Ishikawa (cell line): ENCODE measurements around the gene NEK9.

Experiments
- CEBPB ChIP-seq: IDR thresholded peaks from 2 replicates; pipeline ENCODE4 v1.6.1; 2012
- CREB1 ChIP-seq: IDR thresholded peaks from 2 replicates; pipeline ENCODE4 v1.6.1; 2012; ENCODE audit warnings: low read depth
- EGR1 ChIP-seq: IDR thresholded peaks from 2 replicates; pipeline ENCODE4 v1.6.1; 2012
- EP300 ChIP-seq: IDR thresholded peaks from 2 replicates; pipeline ENCODE4 v1.6.1; 2012; ENCODE audit warnings: borderline replicate concordance
- FOXM1 ChIP-seq: IDR thresholded peaks from 2 replicates; pipeline ENCODE4 v1.6.1; 2012; ENCODE audit warnings: low read depth, borderline replicate concordance
- MAX ChIP-seq: IDR thresholded peaks from 2 replicates; pipeline ENCODE4 v1.6.1; 2012
- NFIC ChIP-seq: IDR thresholded peaks from 2 replicates; pipeline ENCODE4 v1.6.1; 2012
- RAD21 ChIP-seq: IDR thresholded peaks from 2 replicates; pipeline ENCODE4 v1.6.1; 2012; ENCODE audit warnings: low read depth
- REST ChIP-seq: IDR thresholded peaks from 2 replicates; pipeline ENCODE4 v1.6.1; 2012; ENCODE audit warnings: low read depth, mild to moderate bottlenecking
- TAF1 ChIP-seq: IDR thresholded peaks from 2 replicates; pipeline ENCODE4 v1.6.1; 2012; ENCODE audit warnings: low read depth, mild to moderate bottlenecking
- TCF12 ChIP-seq: IDR thresholded peaks from 2 replicates; pipeline ENCODE4 v1.6.1; 2012; ENCODE audit warnings: low read depth
- TEAD4 ChIP-seq: IDR thresholded peaks from 2 replicates; pipeline ENCODE4 v1.6.1; 2012
- USF1 ChIP-seq: IDR thresholded peaks from 2 replicates; pipeline ENCODE4 v1.6.1; 2012
- YY1 ChIP-seq: IDR thresholded peaks from 2 replicates; pipeline ENCODE4 v1.6.1; 2012; ENCODE audit warnings: low read depth
- ZBTB7A ChIP-seq: IDR thresholded peaks from 2 replicates; pipeline ENCODE4 v1.6.1; 2012; ENCODE audit warnings: low read depth

NEK9 gene

GRCh38 chr14:75088566-75089373, 38.1 kb downstream of the NEK9 start:
- TF ChIP-seq RAD21, result peak; percentile 87
- TF ChIP-seq TAF1, result no peak

- TF ChIP-seq REST, result no peak
- TF ChIP-seq EP300, result no peak
- TF ChIP-seq CREB1, result no peak
- TF ChIP-seq CEBPB, result no peak
Measured at GRCh38 chr14:75088153-75088552, 38.7 kb downstream of the NEK9 start.

- no peak for TF ChIP-seq REST
- TF ChIP-seq TEAD4, result no peak
- no peak for TF ChIP-seq CEBPB
- TF ChIP-seq RAD21, result peak; percentile 50
Measured at GRCh38 chr14:75084513-75084912, 42.3 kb downstream of the NEK9 start.

GRCh38 chr14:75083271-75083670, 43.6 kb downstream of the NEK9 start:
- TF ChIP-seq NFIC, result no peak
- no peak for TF ChIP-seq USF1
- TF ChIP-seq ZBTB7A, result no peak
- no peak for TF ChIP-seq EGR1
- no peak for TF ChIP-seq TCF12
- TF ChIP-seq TAF1, result no peak
- no peak for TF ChIP-seq TEAD4
- no peak for TF ChIP-seq CEBPB
- no peak for TF ChIP-seq FOXM1

- TF ChIP-seq EGR1, result no peak
- no peak for TF ChIP-seq MAX
- no peak for TF ChIP-seq TEAD4
- TF ChIP-seq RAD21, result no peak
- TF ChIP-seq REST, result no peak
- TF ChIP-seq ZBTB7A, result no peak
- no peak for TF ChIP-seq CREB1
- no peak for TF ChIP-seq YY1
- TF ChIP-seq TAF1, result no peak
- TF ChIP-seq EP300, result no peak
- no peak for TF ChIP-seq TCF12
- no peak for TF ChIP-seq NFIC
- TF ChIP-seq FOXM1, result no peak
- no peak for TF ChIP-seq USF1
- no peak for TF ChIP-seq CEBPB
Measured at GRCh38 chr14:75081660-75082229, 45.1 kb downstream of the NEK9 start.

GRCh38 chr14:75079521-75079920, 47.3 kb downstream of the NEK9 start:
- no peak for TF ChIP-seq TCF12
- TF ChIP-seq REST, result no peak
